Measurements from ENCODE around the gene UBE2D4.

The UBE2D4 gene

GRCh38 chr7:43921423-43921822, 4.8 kb upstream of the UBE2D4 start:
- H3K4me3 ChIP-seq (ENCODE audit: low read depth, low read length): no peak overlapping the region
- no peaks in the 10 kb centered on the region for H3K9me3 ChIP-seq (ENCODE audit: severe bottlenecking)
- no peak for DNase-seq
- no peaks in the 10 kb centered on the region; the same call in 1 of the 2 replicates for H3K36me3 ChIP-seq
- no peak overlapping the region for H3K27ac ChIP-seq
- no peaks in the 10 kb centered on the region for H3K27me3 ChIP-seq (ENCODE audit: insufficient read depth, low read depth, severe bottlenecking)
- TF ChIP-seq, protein P1, sequence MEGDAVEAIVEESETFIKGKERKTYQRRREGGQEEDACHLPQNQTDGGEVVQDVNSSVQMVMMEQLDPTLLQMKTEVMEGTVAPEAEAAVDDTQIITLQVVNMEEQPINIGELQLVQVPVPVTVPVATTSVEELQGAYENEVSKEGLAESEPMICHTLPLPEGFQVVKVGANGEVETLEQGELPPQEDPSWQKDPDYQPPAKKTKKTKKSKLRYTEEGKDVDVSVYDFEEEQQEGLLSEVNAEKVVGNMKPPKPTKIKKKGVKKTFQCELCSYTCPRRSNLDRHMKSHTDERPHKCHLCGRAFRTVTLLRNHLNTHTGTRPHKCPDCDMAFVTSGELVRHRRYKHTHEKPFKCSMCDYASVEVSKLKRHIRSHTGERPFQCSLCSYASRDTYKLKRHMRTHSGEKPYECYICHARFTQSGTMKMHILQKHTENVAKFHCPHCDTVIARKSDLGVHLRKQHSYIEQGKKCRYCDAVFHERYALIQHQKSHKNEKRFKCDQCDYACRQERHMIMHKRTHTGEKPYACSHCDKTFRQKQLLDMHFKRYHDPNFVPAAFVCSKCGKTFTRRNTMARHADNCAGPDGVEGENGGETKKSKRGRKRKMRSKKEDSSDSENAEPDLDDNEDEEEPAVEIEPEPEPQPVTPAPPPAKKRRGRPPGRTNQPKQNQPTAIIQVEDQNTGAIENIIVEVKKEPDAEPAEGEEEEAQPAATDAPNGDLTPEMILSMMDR (IDR thresholded peaks at IDR 0.05; ENCODE audit: low read depth, low read length): no peak

GRCh38 chr7:43922726-43923125, 3.5 kb upstream of the UBE2D4 start:
- no peaks in the 10 kb centered on the region; the same call in 1 of the 2 replicates for H3K36me3 ChIP-seq
- no peak for DNase-seq
- H3K27me3 ChIP-seq (ENCODE audit: insufficient read depth, low read depth, severe bottlenecking): no peaks in the 10 kb centered on the region
- H3K27ac ChIP-seq: no peak overlapping the region
- no peak overlapping the region for H3K4me3 ChIP-seq (ENCODE audit: low read depth, low read length)
- H3K9me3 ChIP-seq (ENCODE audit: severe bottlenecking): no peaks in the 10 kb centered on the region
- TF ChIP-seq, protein P1 (IDR thresholded peaks at IDR 0.05; ENCODE audit: low read depth, low read length): no peak

DNA sequence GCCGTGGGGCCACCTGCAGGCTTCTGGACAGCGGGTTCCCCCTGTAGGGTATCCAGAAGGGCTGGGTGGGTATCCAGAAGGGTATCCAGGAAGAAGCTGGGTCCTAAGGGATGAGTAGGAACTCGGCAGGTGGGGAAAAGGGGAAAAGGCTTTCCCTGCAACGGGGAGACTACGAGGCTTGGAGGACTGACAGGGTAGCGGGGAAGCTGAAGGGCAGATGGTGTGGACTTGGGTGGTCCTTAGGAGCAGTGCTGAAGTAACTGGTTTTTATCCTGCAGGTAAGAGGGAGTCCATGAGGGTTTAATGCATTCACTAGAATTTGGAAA, 525 bp downstream of the UBE2D4 start:
- DNase-seq: no peak

GRCh38 chr7:43927810-43928209, 1.6 kb downstream of the UBE2D4 start:
- TF ChIP-seq, protein P1 (IDR thresholded peaks at IDR 0.05; ENCODE audit: low read depth, low read length): no peak
- no peak for DNase-seq
- Histone ChIP-seq H3K9me3 (ENCODE audit: severe bottlenecking) (no peaks in the 10 kb centered on the region), H3K36me3 (no peaks in the 10 kb centered on the region; the same call in 1 of the 2 replicates), H3K27ac (no peak overlapping the region), H3K27me3 (ENCODE audit: insufficient read depth, low read depth, severe bottlenecking) (no peaks in the 10 kb centered on the region), H3K4me3 (ENCODE audit: low read depth, low read length) (no peak overlapping the region)

More for the DNA sequence above, 525 bp downstream of the UBE2D4 start:
- Histone ChIP-seq H3K27me3 (ENCODE audit: insufficient read depth, low read depth, severe bottlenecking) (no peaks in the 10 kb centered on the region), H3K4me3 (ENCODE audit: low read depth, low read length) (peak overlapping the region; percentile 61), H3K27ac (peak overlapping the region; percentile 89), H3K9me3 (ENCODE audit: severe bottlenecking) (no peaks in the 10 kb centered on the region), H3K36me3 (no peaks in the 10 kb centered on the region; the same call in 1 of the 2 replicates)
- TF ChIP-seq, protein P1 (IDR thresholded peaks at IDR 0.05; ENCODE audit: low read depth, low read length): no peak

DNA sequence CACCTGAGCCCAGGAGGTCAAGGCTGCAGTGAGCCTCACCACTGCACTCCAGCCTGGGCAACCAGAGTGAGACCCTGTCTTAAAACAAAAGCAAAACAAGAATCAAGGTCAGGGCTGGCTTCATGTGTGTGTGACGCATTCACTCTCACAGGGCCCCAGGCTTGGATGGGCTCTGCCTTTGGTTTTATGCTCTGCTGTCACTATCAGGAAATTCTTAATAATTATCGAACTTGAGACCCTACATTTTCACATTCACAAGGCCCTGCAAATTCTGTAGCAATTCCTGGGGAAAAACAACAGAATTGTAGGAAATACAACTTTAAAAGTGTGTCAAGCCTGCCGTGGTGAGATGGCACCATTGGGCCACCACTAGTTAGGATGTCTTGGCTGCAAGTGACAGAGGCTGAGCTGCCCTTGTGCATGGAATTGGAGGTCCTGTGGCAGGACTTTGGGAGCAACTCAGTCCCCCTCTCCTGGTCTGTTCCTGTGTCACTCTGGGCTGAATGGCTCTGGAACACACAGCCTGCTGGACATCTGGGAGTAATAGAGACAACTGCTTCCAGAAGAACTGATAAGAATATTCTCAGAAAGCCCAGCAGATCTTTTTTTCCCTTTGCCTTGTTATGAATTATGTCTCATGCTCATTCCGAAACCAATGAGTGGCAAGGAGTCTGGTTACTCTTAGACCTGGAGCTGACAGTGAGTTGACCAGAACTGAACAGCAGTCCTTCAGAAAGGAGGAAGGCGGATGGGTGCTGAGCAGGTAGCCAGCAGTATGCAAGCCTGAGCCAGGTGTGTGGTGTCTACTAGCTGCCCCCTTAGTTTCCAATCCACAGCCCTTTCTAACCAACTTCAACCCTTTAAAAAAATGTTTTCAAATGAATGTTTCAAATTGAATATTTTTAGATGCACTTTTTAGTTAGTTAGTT, 3.6 kb downstream of the UBE2D4 start:
- TF ChIP-seq, protein P1 (IDR thresholded peaks at IDR 0.05; ENCODE audit: low read depth, low read length): no peak
- Histone ChIP-seq H3K9me3 (ENCODE audit: severe bottlenecking) (no peaks in the 10 kb centered on the region), H3K27me3 (ENCODE audit: insufficient read depth, low read depth, severe bottlenecking) (no peaks in the 10 kb centered on the region), H3K27ac (no peak overlapping the region), H3K4me3 (ENCODE audit: low read depth, low read length) (no peak overlapping the region), H3K36me3 (no peaks in the 10 kb centered on the region; the same call in 1 of the 2 replicates)
- no peak for DNase-seq
